Measurements from ENCODE around the gene HSDL2.

GRCh38 chr9:112439825-112440224 is 59.9 kb downstream of the HSDL2 start:
- TF ChIP-seq CEBPB (IDR thresholded peaks at IDR 0.05) (no peak), RAD21 (IDR thresholded peaks at IDR 0.05; ENCODE audit: low read depth) (no peak), MAX (IDR thresholded peaks at IDR 0.05) (no peak), CREB1 (IDR thresholded peaks at IDR 0.05; ENCODE audit: low read depth) (no peak), EP300 (IDR thresholded peaks at IDR 0.05; ENCODE audit: borderline replicate concordance) (no peak), YY1 (IDR thresholded peaks at IDR 0.05; ENCODE audit: low read depth) (no peak), REST (IDR thresholded peaks at IDR 0.05; ENCODE audit: low read depth) (no peak), TAF1 (IDR thresholded peaks at IDR 0.05; ENCODE audit: low read depth) (no peak), USF1 (IDR thresholded peaks at IDR 0.05) (no peak), EGR1 (IDR thresholded peaks at IDR 0.05) (no peak), TEAD4 (IDR thresholded peaks at IDR 0.05) (no peak), TCF12 (IDR thresholded peaks at IDR 0.05; ENCODE audit: low read depth) (no peak), FOXM1 (IDR thresholded peaks at IDR 0.05; ENCODE audit: borderline replicate concordance, low read depth) (no peak)
